Mesodermal cell (in vitro differentiated cells): ENCODE results near the gene OR4D9.

Experiments used
- H3K27ac ChIP-seq: 2 replicates; pipeline ENCODE4 v1.7.0; 2013; ENCODE audit warnings: mild to moderate bottlenecking, low read depth, low read length, moderate library complexity; ENCODE audit not compliant: severe bottlenecking
- H3K36me3 ChIP-seq: 2 replicates; pipeline ENCODE4 v1.7.1; 2013; ENCODE audit warnings: mild to moderate bottlenecking, low read length, moderate library complexity; ENCODE audit not compliant: control insufficient read depth, insufficient read depth
- H3K4me1 ChIP-seq: one replicate; pipeline ENCODE4 v1.7.1; 2013; ENCODE audit warnings: mild to moderate bottlenecking, low read length; ENCODE audit not compliant: insufficient read depth, control insufficient read depth, poor library complexity, severe bottlenecking
- H3K4me3 ChIP-seq: 2 replicates; pipeline ENCODE4 v1.7.0; 2013; ENCODE audit warnings: low read length, control low read depth, mild to moderate bottlenecking; ENCODE audit not compliant: insufficient read depth, poor library complexity, severe bottlenecking; ENCODE audit errors: extremely low read depth
- H3K9me3 ChIP-seq: 2 replicates; pipeline ENCODE4 v1.7.1; 2013; ENCODE audit warnings: mild to moderate bottlenecking, low read length, moderate library complexity; ENCODE audit not compliant: control insufficient read depth
- WGBS, 2 experiments: methylation state at CpG; one replicate each; pipeline ENCODE4 v1.1.5; 2013; ENCODE audit warnings: missing lambda C conversion rate in 2 of 2; ENCODE audit not compliant: insufficient coverage in 2 of 2; 5-methylcytosine and 5-hydroxymethylcytosine counted together

OR4D9 gene

DNA sequence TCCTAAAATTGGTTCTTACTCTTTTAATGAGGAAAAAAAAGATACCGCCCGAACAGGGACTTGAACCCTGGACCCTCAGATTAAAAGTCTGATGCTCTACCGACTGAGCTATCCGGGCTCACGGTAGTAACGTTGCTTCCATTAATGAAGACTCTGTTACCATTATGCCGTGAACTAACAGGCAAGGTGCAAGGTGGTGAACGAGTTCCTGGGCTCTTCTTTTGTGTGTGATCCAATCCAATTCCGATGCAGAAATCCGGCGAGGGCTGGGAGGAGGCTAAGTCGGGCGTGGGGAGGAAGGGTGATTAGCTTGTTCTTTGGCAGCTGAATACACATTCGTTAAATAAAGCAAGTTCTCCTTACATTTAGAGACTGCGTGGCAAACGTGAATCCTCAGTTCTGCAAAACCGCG is 49.0 kb downstream of the OR4D9 start:
- H3K4me1 ChIP-seq = no peaks in the 10 kb centered on the region
- H3K4me3 ChIP-seq = peak overlapping the region; percentile 86
- H3K9me3 ChIP-seq = no peaks in the 10 kb centered on the region
- 0 to 2% methylated on average over 13 of the region's 18 CpGs for WGBS, 2 experiments
- peak overlapping the region; percentile 55 for H3K27ac ChIP-seq
- no peaks in the 10 kb centered on the region for H3K36me3 ChIP-seq

DNA sequence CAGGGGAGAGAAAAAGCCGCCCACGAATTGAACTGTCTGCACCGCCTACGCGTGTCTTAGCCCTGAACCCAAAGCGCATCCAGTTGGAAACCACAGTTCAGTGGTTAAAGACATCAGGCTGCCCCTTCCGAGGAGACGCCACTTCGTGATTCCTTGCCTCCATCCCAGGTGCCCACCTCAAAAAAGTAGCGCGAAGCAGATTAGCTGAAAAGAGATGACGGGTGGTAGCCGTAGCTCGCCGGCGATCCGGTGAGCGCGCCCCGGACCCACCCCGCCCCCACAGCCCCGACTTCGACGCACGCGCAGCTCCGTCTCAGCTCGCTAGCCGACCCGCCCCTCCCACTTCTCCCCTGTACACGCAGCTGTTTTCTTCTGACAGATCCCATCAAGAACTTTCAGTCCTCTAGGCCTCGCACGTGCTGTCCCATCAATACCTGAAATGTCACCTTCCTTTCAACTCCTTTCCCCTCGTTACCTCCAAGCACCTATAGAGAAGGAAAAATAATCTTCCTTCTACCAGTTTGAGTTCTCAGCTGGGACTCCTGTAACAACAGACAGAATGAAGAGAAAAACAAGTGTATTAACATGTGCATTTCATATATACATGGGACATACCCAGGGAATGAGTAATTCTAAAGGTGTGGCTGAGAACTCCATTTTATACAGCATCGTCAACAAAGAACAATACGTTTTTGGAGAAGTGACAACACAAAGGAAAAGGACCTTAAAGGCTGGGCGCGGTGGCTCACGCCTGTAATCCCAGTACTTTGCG is 49.5 kb downstream of the OR4D9 start:
- peak overlapping the region; percentile 86 for H3K4me3 ChIP-seq
- 5 to 10% methylated on average over 21 to 37 of the region's 40 CpGs for WGBS, 2 experiments
- H3K36me3 ChIP-seq = no peaks in the 10 kb centered on the region
- H3K9me3 ChIP-seq = no peaks in the 10 kb centered on the region
- H3K27ac ChIP-seq = peak overlapping the region; percentile 55
- no peaks in the 10 kb centered on the region for H3K4me1 ChIP-seq

DNA sequence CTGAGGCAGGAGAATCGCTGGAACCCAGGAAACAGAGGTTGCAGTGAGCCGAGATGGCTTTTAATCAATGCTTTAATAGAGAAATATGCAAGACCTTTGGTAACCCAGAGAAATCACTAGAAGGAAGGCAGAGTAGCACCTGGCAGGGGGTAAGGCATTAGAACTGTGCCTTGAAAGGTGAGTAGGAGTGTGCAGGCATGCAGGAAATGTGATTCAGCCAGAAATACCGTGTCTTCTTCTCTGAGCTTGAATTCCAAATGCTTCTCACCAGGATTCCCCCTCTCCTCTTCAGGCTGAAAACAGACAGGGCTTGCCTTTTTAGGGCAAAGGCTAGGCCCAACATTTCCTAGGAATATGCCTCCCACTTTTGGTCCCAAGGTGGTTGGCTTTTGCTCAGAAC is 51.0 kb downstream of the OR4D9 start:
- H3K4me3 ChIP-seq = no peak overlapping the region
- H3K27ac ChIP-seq = no peak overlapping the region
- H3K36me3 ChIP-seq = no peaks in the 10 kb centered on the region
- H3K9me3 ChIP-seq = no peaks in the 10 kb centered on the region
- 85 to 100% methylated on average over 1 to 3 of the region's 3 CpGs for WGBS, 2 experiments
- no peaks in the 10 kb centered on the region for H3K4me1 ChIP-seq
